Measurements from ENCODE around the gene SLC9A9.

SLC9A9 gene

GRCh38 chr3:143486611-143487010, 361.7 kb downstream of the SLC9A9 start:
- TF ChIP-seq CTCF (IDR thresholded peaks at IDR 0.05; ENCODE audit: low read depth, low read length, missing control alignments): no peak
- no peak for DNase-seq
- Histone ChIP-seq H3K4me3 (ENCODE audit: low read depth, low read length) (no peak overlapping the region), H3K27me3 (replicated peaks) (no peaks in the 10 kb centered on the region), H3K27ac (no peak overlapping the region), H3K36me3 (replicated peaks) (no peaks in the 10 kb centered on the region)
- in situ Hi-C loops (cut with HindIII; ENCODE audit: low pct_ligation_motif_present, low sequenced_read_pairs): no loop called here

- DNase-seq: no peak
- Histone ChIP-seq H3K4me3 (ENCODE audit: low read depth, low read length) (no peak overlapping the region), H3K36me3 (replicated peaks) (no peaks in the 10 kb centered on the region), H3K27me3 (replicated peaks) (no peaks in the 10 kb centered on the region), H3K27ac (no peak overlapping the region)
- in situ Hi-C loops (cut with HindIII; ENCODE audit: low pct_ligation_motif_present, low sequenced_read_pairs): no loop called here
- TF ChIP-seq CTCF (IDR thresholded peaks at IDR 0.05; ENCODE audit: low read depth, low read length, missing control alignments): no peak
Observed at GRCh38 chr3:143484846-143485512, 363.3 kb downstream of the SLC9A9 start.

- H3K4me3 ChIP-seq (ENCODE audit: low read depth, low read length): no peak overlapping the region
- in situ Hi-C loops (cut with HindIII; ENCODE audit: low pct_ligation_motif_present, low sequenced_read_pairs): no loop called here
- no peaks in the 10 kb centered on the region for H3K36me3 ChIP-seq (replicated peaks)
- no peak for TF ChIP-seq CTCF (IDR thresholded peaks at IDR 0.05; ENCODE audit: low read depth, low read length, missing control alignments)
- H3K27ac ChIP-seq: no peak overlapping the region
- DNase-seq: no peak
- H3K27me3 ChIP-seq (replicated peaks): no peaks in the 10 kb centered on the region
Observed at GRCh38 chr3:143483214-143483613, 365.1 kb downstream of the SLC9A9 start.

GRCh38 chr3:143482106-143483088, 365.9 kb downstream of the SLC9A9 start:
- DNase-seq: no peak
- H3K4me3 ChIP-seq (ENCODE audit: low read depth, low read length): no peak overlapping the region
- H3K27ac ChIP-seq: no peak overlapping the region
- H3K27me3 ChIP-seq (replicated peaks): no peaks in the 10 kb centered on the region
- no peak for TF ChIP-seq CTCF (IDR thresholded peaks at IDR 0.05; ENCODE audit: low read depth, low read length, missing control alignments)
- H3K36me3 ChIP-seq (replicated peaks): no peaks in the 10 kb centered on the region
- in situ Hi-C loops (cut with HindIII; ENCODE audit: low pct_ligation_motif_present, low sequenced_read_pairs): no loop called here

- H3K27me3 ChIP-seq (replicated peaks): no peaks in the 10 kb centered on the region
- no peaks in the 10 kb centered on the region for H3K36me3 ChIP-seq (replicated peaks)
- no peak overlapping the region for H3K27ac ChIP-seq
- TF ChIP-seq CTCF (IDR thresholded peaks at IDR 0.05; ENCODE audit: low read depth, low read length, missing control alignments): no peak
- H3K4me3 ChIP-seq (ENCODE audit: low read depth, low read length): no peak overlapping the region
- peak; percentile 74 for DNase-seq
- in situ Hi-C loops (cut with HindIII; ENCODE audit: low pct_ligation_motif_present, low sequenced_read_pairs): no loop called here
Observed at GRCh38 chr3:143480344-143480743, 367.9 kb downstream of the SLC9A9 start.
